KOPT-K1 (cell line): ENCODE results near the gene FAM186B.
A peak's percentile ranks its signal among the peaks of the same experiment; 100 is the strongest.
"Not testable (repeated sequence)": the region's sequence is repeated elsewhere in the genome, so short reads cannot be mapped to it uniquely, and the experiment has no call there.

ENCODE experiments used
- H3K27ac ChIP-seq: fragments of 200-600 bp; sonication (generic); 2 replicates; pipeline ENCODE4 v1.5.1; 2016; ENCODE audit warnings: antibody characterized with exemption, mild to moderate bottlenecking, low read depth, low read length; ENCODE audit not compliant: poor library complexity, severe bottlenecking
- H3K36me3 ChIP-seq: fragments of 200-600 bp; sonication (generic); 2 replicates; pipeline ENCODE4 v1.5.1; 2017; ENCODE audit warnings: antibody characterized with exemption, mild to moderate bottlenecking, low read length, moderate library complexity; ENCODE audit not compliant: insufficient read depth
- H3K9me3 ChIP-seq: fragments of 200-600 bp; sonication (generic); 2 replicates; pipeline ENCODE4 v1.5.1; 2017; ENCODE audit warnings: antibody characterized with exemption, low read length, mild to moderate bottlenecking; ENCODE audit not compliant: insufficient read depth, poor library complexity, severe bottlenecking

The FAM186B gene

GRCh38 chr12:49624921-49625577, 19.6 kb upstream of the FAM186B start:
- no peak overlapping the region for H3K27ac ChIP-seq

GRCh38 chr12:49623142-49623904, 17.9 kb upstream of the FAM186B start, which contains the start of gene PRPF40B:
Gene PRPF40B (plus strand): TSS chr12:49623561. CDS start chr12:49623591, 30 bp downstream.
- Histone ChIP-seq H3K9me3 (no peaks in the 10 kb centered on the region), H3K36me3 (no peaks in the 10 kb centered on the region), H3K27ac (peak within 1 kb of the TSS; percentile 49)

More at GRCh38 chr12:49624921-49625577, 19.6 kb upstream of the FAM186B start:
- H3K36me3 ChIP-seq: no peaks in the 10 kb centered on the region
- no peaks in the 10 kb centered on the region for H3K9me3 ChIP-seq

- Histone ChIP-seq H3K27ac (peak overlapping the region; percentile 49), H3K9me3 (no peaks in the 10 kb centered on the region), H3K36me3 (no peaks in the 10 kb centered on the region)
These were observed 17.2 kb upstream of the FAM186B start for GRCh38 chr12:49622501-49623141.

DNA sequence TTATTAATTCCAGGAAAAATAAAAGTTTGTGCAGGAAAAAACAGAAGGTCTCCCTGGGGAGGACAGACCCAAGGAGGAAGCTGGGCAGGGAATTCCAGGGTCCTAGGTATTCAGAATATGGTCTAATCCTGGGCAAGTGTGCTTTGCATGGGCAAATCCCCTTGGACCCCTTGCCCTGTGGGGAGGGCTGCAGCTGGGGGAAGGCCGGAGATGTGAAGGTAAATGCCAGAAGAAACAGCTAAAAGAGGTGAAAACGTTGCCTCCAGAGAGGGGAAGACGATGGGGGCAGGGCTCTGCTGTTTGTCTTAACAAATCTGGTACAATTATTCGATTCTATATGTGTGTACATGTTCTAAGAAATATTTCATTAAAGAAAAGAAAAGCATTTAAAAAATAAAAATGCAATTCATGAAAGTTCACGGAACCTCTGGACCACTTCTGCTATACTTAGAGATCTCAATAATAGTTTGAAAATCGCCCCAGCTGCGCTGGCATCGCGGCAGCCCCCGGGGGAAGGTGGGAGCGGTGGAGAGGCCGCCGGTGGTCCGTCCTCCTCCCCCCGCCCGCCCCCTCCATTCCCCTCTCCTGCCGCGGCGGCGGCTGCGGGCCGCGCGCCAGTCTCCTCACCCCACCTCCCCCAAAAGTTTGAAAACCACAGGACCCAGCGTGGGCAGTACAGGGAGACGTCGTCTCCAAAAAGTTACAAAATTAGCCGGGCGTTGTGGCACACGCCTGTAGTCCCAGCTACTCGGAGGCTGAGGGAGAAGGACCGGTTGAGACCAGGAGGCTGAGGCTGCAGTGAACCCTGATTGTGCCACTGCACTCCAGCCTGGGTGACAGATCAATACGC, 16.4 kb upstream of the FAM186B start:
- Histone ChIP-seq H3K27ac (no peak overlapping the region), H3K36me3 (no peaks in the 10 kb centered on the region), H3K9me3 (no peaks in the 10 kb centered on the region)

DNA sequence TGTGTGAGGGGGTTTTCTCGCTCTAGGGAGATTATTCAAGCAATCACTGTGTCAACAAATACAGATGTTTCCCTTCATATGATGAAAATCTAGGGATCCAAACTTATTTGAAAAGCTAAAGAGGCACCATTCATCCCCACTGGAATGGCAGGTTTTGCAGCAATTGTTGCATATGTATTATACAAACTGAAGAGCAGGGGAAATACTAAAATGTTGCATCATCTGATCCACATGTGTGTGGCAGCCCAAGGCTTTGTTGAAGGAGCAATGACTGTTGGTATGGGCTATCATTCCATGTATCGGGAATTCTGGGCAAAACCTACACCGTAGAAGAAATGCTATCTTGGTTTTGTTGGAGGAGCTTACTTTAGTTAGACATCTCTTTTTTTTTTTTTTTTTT, 13.8 kb upstream of the FAM186B start:
- Histone ChIP-seq H3K36me3 (no peaks in the 10 kb centered on the region), H3K9me3 (peaks cover 10% of the 10 kb centered on the region), H3K27ac (no peak overlapping the region)

- H3K9me3 ChIP-seq: peaks cover 10% of the 10 kb centered on the region
- H3K27ac ChIP-seq: no peak overlapping the region
- H3K36me3 ChIP-seq: no peaks in the 10 kb centered on the region
These were observed 13.1 kb upstream of the FAM186B start for GRCh38 chr12:49618576-49618975.

DNA sequence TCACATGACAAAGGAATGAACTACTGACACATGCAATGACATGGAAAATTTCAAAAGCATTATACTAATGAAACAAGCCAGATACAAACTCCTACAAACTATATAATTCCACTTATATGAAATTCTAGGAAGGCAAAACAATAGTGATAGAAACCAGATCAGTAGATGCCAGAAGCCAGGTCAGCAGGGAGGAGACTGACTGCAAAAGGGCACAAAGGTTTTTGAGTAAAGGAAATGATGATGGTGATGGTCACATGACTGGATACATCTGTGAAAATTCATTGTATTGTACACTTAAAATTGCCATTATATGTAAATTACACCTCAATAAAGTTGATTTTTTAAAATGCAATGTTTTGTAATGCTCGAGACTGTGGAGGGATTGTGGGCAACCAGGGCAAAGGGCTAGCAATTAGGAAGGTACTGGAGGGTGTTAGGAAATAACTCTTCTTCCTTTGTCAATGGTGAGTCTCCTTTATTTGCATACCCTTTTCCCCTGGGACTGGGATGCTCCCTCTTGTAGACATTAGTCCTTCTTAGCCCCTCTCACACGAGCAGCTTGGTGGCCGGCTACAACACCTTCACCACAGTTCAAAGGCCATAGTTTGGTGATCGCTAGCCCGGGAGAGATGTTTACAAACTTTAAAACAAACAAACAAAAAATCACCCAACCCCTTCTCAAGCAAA, 11.2 kb upstream of the FAM186B start:
- peaks cover 10% of the 10 kb centered on the region for H3K9me3 ChIP-seq
- H3K27ac ChIP-seq: no peak overlapping the region
- H3K36me3 ChIP-seq: no peaks in the 10 kb centered on the region

GRCh38 chr12:49615725-49616124, 10.3 kb upstream of the FAM186B start:
- Histone ChIP-seq H3K27ac (no peak overlapping the region), H3K9me3 (peaks cover 10% of the 10 kb centered on the region), H3K36me3 (no peaks in the 10 kb centered on the region)

- Histone ChIP-seq H3K27ac (no peak overlapping the region), H3K9me3 (peaks cover 10% of the 10 kb centered on the region), H3K36me3 (no peaks in the 10 kb centered on the region)
These were observed 6.8 kb upstream of the FAM186B start for GRCh38 chr12:49612210-49612609.

DNA sequence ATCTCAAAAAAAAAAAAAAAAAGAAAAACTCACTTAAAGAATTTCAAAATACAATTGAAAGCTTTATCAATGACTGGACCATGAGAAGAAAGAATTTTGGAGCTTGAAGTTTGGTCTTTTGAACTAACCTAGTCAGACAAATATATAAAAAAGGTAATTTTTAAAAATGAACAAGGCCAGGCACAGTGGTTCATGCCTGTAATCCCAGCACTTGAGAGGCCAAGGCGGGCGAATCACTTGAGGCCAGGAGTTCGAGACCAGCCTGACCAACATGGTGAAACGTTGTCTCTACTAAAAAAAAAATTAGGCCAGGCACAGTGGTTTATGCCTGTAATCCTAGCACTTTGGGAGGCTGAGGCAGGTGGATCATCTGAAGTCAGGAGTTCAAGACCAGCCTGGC, 5.3 kb upstream of the FAM186B start:
- not testable (repeated sequence) for H3K36me3 ChIP-seq, H3K9me3 ChIP-seq, H3K27ac ChIP-seq

GRCh38 chr12:49609875-49610154, 4.4 kb upstream of the FAM186B start:
- no peak overlapping the region for H3K27ac ChIP-seq
- H3K36me3 ChIP-seq: no peaks in the 10 kb centered on the region
- peaks cover 4% of the 10 kb centered on the region for H3K9me3 ChIP-seq

- no peak overlapping the region for H3K27ac ChIP-seq
- no peaks in the 10 kb centered on the region for H3K36me3 ChIP-seq
- H3K9me3 ChIP-seq: peaks cover under 1% of the 10 kb centered on the region
These were observed 3.8 kb upstream of the FAM186B start for GRCh38 chr12:49609059-49609874.

GRCh38 chr12:49604856-49605255, 583 bp downstream of the FAM186B start:
- Histone ChIP-seq H3K9me3 (no peaks in the 10 kb centered on the region), H3K27ac (no peak overlapping the region), H3K36me3 (no peaks in the 10 kb centered on the region)

DNA sequence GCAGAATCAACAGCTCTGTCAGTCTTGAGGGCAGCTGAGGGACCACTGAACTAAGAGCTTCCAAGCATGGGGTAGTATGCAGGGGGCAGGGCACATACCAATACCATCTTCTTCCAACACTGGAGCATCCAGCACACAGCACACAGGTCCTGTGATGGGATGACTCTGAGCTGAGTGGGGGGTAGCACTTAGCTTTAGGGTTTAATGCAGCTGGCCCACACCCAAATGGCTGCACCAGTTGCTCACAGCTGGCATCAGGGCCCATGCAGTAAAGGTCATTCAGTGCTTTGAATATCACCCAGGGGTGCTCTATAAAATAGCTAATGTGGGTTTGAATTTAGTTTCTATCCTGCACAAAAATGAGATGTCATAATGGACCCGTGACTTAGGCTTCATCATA, 1.7 kb downstream of the FAM186B start:
- no peaks in the 10 kb centered on the region for H3K36me3 ChIP-seq
- H3K27ac ChIP-seq: no peak overlapping the region
- H3K9me3 ChIP-seq: no peaks in the 10 kb centered on the region
